Measurements from ENCODE around the gene COQ7. TPM values are rescaled to one million over a fixed set of nuclear protein-coding genes. Genes with fewer than 3 reads are reported as not detected.

Gene COQ7
- total RNA-seq, 3 donors from 2014 or later, result 30.3 to 34.2 (median 34.1) TPM

DNA sequence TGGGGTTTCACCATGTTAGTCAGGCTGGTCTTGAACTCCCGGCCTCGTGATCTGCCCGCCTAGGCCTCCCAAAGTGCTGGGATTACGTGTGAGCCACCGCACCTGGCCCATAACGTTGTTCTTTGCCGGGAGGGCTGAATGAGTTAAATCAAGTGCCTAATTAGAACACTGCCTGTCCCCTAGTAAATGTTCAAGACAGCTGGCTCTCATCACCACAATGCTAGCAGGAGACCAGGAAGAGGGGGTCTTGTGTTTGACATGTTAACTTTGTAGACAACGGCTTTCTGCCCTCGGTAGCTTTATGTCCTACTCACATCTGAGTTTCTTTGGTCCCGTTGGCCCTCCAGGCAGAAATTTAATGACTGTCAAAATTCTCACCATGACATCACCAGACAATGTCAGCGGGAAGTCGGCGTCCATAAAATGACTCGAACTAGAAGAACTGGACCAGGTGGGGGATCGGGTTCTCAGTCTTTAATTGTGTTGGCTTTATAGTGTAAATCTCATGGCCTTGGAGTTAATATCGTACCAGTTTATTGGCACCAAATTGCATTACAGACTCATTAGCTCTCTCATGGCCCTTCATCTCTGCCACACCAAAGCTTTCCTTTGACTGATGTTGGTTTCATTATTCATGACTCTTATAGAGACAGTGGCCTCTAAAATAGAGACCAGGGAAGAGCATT, 34.9 kb downstream of the COQ7 start:
- Histone ChIP-seq H3K4me3 (no peak overlapping the region), H3K36me3 (ENCODE audit: low read depth) (no peaks in the 10 kb centered on the region), H3K9me3 (no peaks in the 10 kb centered on the region), H3K4me1 (ENCODE audit: low read depth) (no peaks in the 10 kb centered on the region)
- no peak for DNase-seq
- ATAC-seq, result peak; percentile 42
- intact Hi-C loops (cut with DNase I, micrococcal nuclease), result no loop called here
- TF ChIP-seq, protein P1, sequence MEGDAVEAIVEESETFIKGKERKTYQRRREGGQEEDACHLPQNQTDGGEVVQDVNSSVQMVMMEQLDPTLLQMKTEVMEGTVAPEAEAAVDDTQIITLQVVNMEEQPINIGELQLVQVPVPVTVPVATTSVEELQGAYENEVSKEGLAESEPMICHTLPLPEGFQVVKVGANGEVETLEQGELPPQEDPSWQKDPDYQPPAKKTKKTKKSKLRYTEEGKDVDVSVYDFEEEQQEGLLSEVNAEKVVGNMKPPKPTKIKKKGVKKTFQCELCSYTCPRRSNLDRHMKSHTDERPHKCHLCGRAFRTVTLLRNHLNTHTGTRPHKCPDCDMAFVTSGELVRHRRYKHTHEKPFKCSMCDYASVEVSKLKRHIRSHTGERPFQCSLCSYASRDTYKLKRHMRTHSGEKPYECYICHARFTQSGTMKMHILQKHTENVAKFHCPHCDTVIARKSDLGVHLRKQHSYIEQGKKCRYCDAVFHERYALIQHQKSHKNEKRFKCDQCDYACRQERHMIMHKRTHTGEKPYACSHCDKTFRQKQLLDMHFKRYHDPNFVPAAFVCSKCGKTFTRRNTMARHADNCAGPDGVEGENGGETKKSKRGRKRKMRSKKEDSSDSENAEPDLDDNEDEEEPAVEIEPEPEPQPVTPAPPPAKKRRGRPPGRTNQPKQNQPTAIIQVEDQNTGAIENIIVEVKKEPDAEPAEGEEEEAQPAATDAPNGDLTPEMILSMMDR (IDR thresholded peaks at IDR 0.05), result no peak

GRCh38 chr16:19104607-19105006, 37.2 kb downstream of the COQ7 start:
- Histone ChIP-seq H3K36me3 (ENCODE audit: low read depth) (no peaks in the 10 kb centered on the region), H3K9me3 (no peaks in the 10 kb centered on the region), H3K4me1 (ENCODE audit: low read depth) (no peaks in the 10 kb centered on the region), H3K4me3 (no peak overlapping the region)
- intact Hi-C loops (cut with DNase I, micrococcal nuclease), result no loop called here
- ATAC-seq (no peak), DNase-seq (no peak)
- TF ChIP-seq, protein P1 (IDR thresholded peaks at IDR 0.05), result no peak

DNA sequence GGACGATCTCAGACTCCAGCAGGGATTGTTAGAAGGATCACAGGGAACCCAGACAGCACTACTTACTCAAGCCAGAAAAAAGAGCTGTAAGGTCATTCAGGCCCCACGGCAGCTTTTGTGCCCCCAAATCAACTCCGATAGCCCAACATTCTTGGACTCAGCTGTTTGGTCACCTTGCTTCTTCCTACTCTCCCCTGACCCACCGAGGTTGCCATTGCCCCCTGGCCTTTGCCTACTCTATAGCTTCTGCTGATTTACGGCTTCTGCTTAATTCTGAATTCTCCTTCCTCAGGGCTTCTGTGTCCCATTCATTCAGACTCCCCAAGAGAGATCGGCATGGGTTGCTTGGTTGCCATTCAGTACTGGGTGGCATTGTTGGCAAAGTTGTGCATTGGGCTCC, 37.7 kb downstream of the COQ7 start:
- no peak for DNase-seq
- intact Hi-C loops (cut with DNase I, micrococcal nuclease), result no loop called here
- ATAC-seq, result no peak
- no peak overlapping the region for H3K4me3 ChIP-seq
- H3K4me1 ChIP-seq (ENCODE audit: low read depth), result no peaks in the 10 kb centered on the region
- no peaks in the 10 kb centered on the region for H3K36me3 ChIP-seq (ENCODE audit: low read depth)
- H3K9me3 ChIP-seq, result no peaks in the 10 kb centered on the region
- TF ChIP-seq, protein P1 (IDR thresholded peaks at IDR 0.05), result no peak

GRCh38 chr16:19105891-19106624, 38.6 kb downstream of the COQ7 start:
- no peak overlapping the region for H3K4me3 ChIP-seq
- intact Hi-C loops (cut with DNase I, micrococcal nuclease), result no loop called here
- no peak for DNase-seq
- no peak for ATAC-seq
- H3K9me3 ChIP-seq, result no peaks in the 10 kb centered on the region
- H3K4me1 ChIP-seq (ENCODE audit: low read depth), result no peaks in the 10 kb centered on the region
- H3K36me3 ChIP-seq (ENCODE audit: low read depth), result no peaks in the 10 kb centered on the region
- TF ChIP-seq, protein P1 (IDR thresholded peaks at IDR 0.05), result no peak

DNA sequence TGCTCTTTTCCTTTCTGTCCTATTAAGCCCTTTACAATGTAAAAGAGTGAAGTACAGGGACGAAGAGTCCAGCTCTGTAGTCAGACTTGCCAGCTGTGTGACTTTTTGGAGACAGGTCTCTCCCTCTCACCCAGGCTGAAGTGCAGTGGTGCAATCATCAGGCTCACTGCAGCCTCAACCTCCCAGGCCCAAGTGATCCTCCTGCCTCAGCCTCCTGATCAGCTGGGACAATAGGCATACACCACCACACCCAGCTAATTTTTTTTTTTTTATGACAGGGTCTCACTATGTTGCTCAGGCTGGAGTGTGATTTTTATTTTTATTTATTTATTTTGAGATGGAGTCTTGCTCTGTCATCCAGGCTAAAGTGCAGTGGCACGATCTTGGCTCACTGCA, 39.2 kb downstream of the COQ7 start:
- no peaks in the 10 kb centered on the region for H3K4me1 ChIP-seq (ENCODE audit: low read depth)
- no peaks in the 10 kb centered on the region for H3K36me3 ChIP-seq (ENCODE audit: low read depth)
- H3K9me3 ChIP-seq, result no peaks in the 10 kb centered on the region
- intact Hi-C loops (cut with DNase I, micrococcal nuclease), result no loop called here
- TF ChIP-seq, protein P1 (IDR thresholded peaks at IDR 0.05), result no peak
- ATAC-seq, result no peak
- H3K4me3 ChIP-seq, result no peak overlapping the region
- no peak for DNase-seq
